ENCODE results near the gene PEPD. TPM values are rescaled to one million over a fixed set of nuclear protein-coding genes. Genes with fewer than 3 reads are reported as not detected.

PEPD gene
- total RNA-seq, 2 donors from 2014 or later, result 74.0 to 89.9 TPM

GRCh38 chr19:33345163-33345562 is 176.4 kb downstream of the PEPD start:
- Histone ChIP-seq H3K4me3 (no peak overlapping the region), H3K9me3 (no peaks in the 10 kb centered on the region), H3K27ac (no peak overlapping the region), H3K4me1 (replicated peaks) (no peaks in the 10 kb centered on the region), H3K27me3 (replicated peaks; ENCODE audit: insufficient read depth) (no peaks in the 10 kb centered on the region), H3K36me3 (no peaks in the 10 kb centered on the region)
- intact Hi-C loops (cut with DNase I), result no loop called here
- DNase-seq (ENCODE audit: low spot score), result no peak
- 93% methylated on average over 6 of the region's 6 CpGs for WGBS
- TF ChIP-seq POLR2AphosphoS5 (IDR thresholded peaks at IDR 0.05) (no peak), CTCF (IDR thresholded peaks at IDR 0.05) (no peak), POLR2A (IDR thresholded peaks at IDR 0.05) (no peak)

GRCh38 chr19:33344573-33344925 is 177.0 kb downstream of the PEPD start:
- H3K4me3 ChIP-seq, result no peak overlapping the region
- no peaks in the 10 kb centered on the region for H3K9me3 ChIP-seq
- no peaks in the 10 kb centered on the region for H3K4me1 ChIP-seq (replicated peaks)
- DNase-seq (ENCODE audit: low spot score), result no peak
- TF ChIP-seq CTCF (IDR thresholded peaks at IDR 0.05), result no peak
- TF ChIP-seq POLR2A (IDR thresholded peaks at IDR 0.05), result no peak
- TF ChIP-seq POLR2AphosphoS5 (IDR thresholded peaks at IDR 0.05), result no peak
- WGBS, result 53% methylated on average over 4 of the region's 4 CpGs
- H3K27ac ChIP-seq, result no peak overlapping the region
- intact Hi-C loops (cut with DNase I), result no loop called here
- H3K27me3 ChIP-seq (replicated peaks; ENCODE audit: insufficient read depth), result no peaks in the 10 kb centered on the region
- H3K36me3 ChIP-seq, result no peaks in the 10 kb centered on the region

- H3K4me3 ChIP-seq, result no peak overlapping the region
- TF ChIP-seq POLR2AphosphoS5 (IDR thresholded peaks at IDR 0.05) (no peak), POLR2A (IDR thresholded peaks at IDR 0.05) (no peak), CTCF (IDR thresholded peaks at IDR 0.05) (no peak)
- no peaks in the 10 kb centered on the region for H3K36me3 ChIP-seq
- H3K27me3 ChIP-seq (replicated peaks; ENCODE audit: insufficient read depth), result no peaks in the 10 kb centered on the region
- no peaks in the 10 kb centered on the region for H3K4me1 ChIP-seq (replicated peaks)
- 26% methylated on average over 12 of the region's 12 CpGs for WGBS
- intact Hi-C loops (cut with DNase I), result no loop called here
- DNase-seq (ENCODE audit: low spot score), result no peak
- H3K9me3 ChIP-seq, result no peaks in the 10 kb centered on the region
- no peak overlapping the region for H3K27ac ChIP-seq
Measured at GRCh38 chr19:33343859-33344572, 177.6 kb downstream of the PEPD start.

- Histone ChIP-seq H3K27ac (no peak overlapping the region), H3K4me1 (replicated peaks) (no peaks in the 10 kb centered on the region), H3K4me3 (no peak overlapping the region), H3K36me3 (no peaks in the 10 kb centered on the region), H3K27me3 (replicated peaks; ENCODE audit: insufficient read depth) (no peaks in the 10 kb centered on the region), H3K9me3 (no peaks in the 10 kb centered on the region)
- WGBS, result 80% methylated on average over 2 of the region's 2 CpGs
- intact Hi-C loops (cut with DNase I), result no loop called here
- TF ChIP-seq POLR2A (IDR thresholded peaks at IDR 0.05) (no peak), CTCF (IDR thresholded peaks at IDR 0.05) (no peak), POLR2AphosphoS5 (IDR thresholded peaks at IDR 0.05) (no peak)
- no peak for DNase-seq (ENCODE audit: low spot score)
Measured at GRCh38 chr19:33343301-33343700, 178.3 kb downstream of the PEPD start.

GRCh38 chr19:33340991-33341390 is 180.6 kb downstream of the PEPD start:
- intact Hi-C loops (cut with DNase I), result no loop called here
- no peaks in the 10 kb centered on the region for H3K27me3 ChIP-seq (replicated peaks; ENCODE audit: insufficient read depth)
- no peaks in the 10 kb centered on the region for H3K9me3 ChIP-seq
- no peak for TF ChIP-seq CTCF (IDR thresholded peaks at IDR 0.05)
- TF ChIP-seq POLR2AphosphoS5 (IDR thresholded peaks at IDR 0.05), result no peak
- TF ChIP-seq POLR2A (IDR thresholded peaks at IDR 0.05), result no peak
- H3K4me1 ChIP-seq (replicated peaks), result no peaks in the 10 kb centered on the region
- H3K4me3 ChIP-seq, result no peak overlapping the region
- H3K36me3 ChIP-seq, result no peaks in the 10 kb centered on the region
- no peak overlapping the region for H3K27ac ChIP-seq
- WGBS, result 75% methylated on average over 2 of the region's 2 CpGs
- DNase-seq (ENCODE audit: low spot score), result no peak
